Islet precursor cell (in vitro differentiated cells): ENCODE data around the gene SERPINA9.
"Not testable (repeated sequence)": the region's sequence is repeated elsewhere in the genome, so short reads cannot be mapped to it uniquely, and the experiment has no call there.

Experiments
- DNase-seq: peaks from one replicate; pipeline ENCODE4 v3.0.0-alpha.2; 2018

SERPINA9 gene

DNA sequence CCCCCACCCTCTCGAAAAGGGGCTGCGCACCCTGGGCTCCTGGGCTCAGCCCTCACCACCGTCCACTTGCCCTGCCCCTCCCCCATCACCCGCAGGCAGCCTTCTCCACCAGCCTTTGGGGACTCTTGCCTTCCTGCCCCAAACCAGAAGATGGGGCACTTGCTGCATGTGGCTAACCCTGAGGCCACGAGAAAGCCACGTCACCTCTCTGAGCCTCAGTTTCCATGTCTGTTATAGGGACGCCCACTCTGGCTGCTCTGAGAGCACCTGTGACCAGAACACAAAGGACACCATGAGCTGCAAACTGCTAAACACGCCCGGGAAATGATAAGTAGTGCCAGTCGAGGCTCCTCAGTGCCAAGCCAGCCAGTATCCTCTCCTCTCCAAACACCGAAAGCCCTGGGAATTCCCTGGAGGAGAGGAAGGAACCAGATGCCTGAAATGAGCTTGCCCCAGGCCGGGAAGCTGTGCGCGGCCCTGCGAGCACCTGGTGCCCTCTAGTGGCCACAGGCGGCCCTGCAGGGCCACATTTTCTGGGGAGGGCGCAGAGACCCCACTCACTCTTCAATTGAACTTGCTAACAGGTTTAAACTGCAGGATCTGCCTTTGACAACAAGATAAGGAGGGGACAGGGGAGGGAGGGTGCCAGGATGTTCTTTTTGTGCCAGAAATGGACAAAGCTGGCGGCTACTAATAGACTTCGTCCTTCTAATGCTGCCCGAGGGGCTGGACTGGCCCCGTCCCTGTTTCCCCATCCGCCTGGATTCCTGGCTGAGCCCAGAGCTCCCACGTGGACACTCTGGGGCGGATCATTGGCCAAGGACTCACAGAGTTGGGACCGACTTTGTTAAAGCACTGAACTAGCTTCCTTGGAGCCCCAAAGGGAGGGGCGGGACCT, 10.2 kb upstream of the SERPINA9 start:
- DNase-seq: peak; percentile 92

DNA sequence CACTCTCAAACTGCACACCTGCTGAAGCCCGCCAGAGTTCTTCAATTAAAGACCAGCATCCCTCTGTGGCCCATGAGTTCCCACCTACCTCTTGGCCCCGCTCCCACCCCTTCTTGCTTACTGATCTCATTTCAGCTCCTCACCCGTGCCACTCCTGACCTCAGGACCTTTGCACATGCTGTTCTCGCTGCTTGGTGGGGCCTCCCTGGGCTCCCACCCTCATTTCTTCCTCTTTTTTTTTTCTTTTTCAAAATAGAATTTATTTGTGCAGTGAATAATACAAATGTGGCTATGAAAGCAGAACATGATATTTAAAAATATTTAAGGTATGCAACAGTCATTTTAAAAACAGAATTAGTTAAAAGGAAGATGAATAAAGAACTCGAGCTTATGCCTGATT, 8.5 kb upstream of the SERPINA9 start:
- DNase-seq: no peak

GRCh38 chr14:94483729-94484275, 7.8 kb upstream of the SERPINA9 start:
- DNase-seq: no peak

- no peak for DNase-seq
These were observed 7.1 kb upstream of the SERPINA9 start for GRCh38 chr14:94483071-94483451.

- DNase-seq: not testable (repeated sequence)
These were observed 6.4 kb upstream of the SERPINA9 start for GRCh38 chr14:94482132-94483070.

- no peak for DNase-seq
These were observed 5.6 kb upstream of the SERPINA9 start for GRCh38 chr14:94481468-94482131.

DNA sequence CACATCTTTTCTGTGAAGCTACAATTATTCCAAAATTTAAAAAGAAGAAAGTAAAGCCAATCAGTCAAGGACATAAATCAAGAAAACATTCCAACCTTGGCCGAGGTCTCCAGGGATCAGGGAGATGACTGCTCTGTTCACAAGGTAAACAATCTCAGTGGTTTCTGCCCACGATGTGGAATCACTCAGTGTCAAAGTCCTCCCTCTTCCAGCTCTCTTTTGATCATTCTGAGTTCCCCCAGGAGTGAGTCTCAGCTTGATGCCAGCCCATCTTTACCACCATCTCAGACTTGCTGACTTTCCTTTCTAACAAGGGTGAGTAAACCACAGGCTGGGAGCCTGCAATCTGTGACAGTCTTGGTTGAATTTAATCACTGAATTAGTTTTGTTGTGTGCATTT, 4.8 kb upstream of the SERPINA9 start:
- no peak for DNase-seq

DNA sequence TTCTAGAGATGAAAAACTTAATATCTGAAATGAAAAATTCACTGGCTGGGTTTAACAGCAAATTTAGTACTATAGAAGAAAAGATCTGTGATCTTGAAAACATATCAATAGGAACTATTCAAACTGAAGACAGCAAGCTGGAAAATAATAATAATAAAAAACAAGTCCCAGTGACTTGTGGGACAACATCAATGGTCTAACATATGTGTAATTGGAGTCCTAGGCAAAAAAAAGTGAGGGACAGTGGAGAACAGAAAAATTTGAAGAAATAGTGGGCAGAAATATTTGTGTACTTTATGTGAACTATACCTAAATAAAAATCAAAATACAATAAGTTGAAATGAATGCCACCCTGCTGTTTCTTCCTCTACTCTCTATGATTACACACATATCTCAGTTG, 2.4 kb upstream of the SERPINA9 start:
- DNase-seq: no peak

DNA sequence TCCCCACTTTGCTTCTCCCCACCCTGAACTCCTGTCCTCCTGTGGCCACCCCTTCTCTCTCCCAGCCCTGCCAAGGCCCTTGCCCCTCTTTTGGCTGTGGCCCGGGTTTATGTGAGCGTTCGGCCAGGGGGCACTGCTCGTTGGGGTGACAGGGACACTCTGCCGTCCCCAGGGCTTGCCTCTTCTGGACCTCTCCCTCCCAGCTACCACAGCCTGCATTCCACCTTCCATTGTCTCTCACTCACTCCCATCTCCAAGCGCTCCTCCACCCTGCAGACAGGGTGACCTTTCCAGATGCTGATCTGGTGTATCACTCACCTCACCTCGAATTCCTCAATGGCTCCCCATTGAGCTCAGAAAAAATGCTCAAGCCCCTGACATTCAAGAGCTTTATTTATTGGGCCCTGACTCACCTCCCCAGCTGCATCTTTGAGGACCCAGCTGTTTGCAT, 1.4 kb downstream of the SERPINA9 start:
- peak; percentile 49 for DNase-seq

DNA sequence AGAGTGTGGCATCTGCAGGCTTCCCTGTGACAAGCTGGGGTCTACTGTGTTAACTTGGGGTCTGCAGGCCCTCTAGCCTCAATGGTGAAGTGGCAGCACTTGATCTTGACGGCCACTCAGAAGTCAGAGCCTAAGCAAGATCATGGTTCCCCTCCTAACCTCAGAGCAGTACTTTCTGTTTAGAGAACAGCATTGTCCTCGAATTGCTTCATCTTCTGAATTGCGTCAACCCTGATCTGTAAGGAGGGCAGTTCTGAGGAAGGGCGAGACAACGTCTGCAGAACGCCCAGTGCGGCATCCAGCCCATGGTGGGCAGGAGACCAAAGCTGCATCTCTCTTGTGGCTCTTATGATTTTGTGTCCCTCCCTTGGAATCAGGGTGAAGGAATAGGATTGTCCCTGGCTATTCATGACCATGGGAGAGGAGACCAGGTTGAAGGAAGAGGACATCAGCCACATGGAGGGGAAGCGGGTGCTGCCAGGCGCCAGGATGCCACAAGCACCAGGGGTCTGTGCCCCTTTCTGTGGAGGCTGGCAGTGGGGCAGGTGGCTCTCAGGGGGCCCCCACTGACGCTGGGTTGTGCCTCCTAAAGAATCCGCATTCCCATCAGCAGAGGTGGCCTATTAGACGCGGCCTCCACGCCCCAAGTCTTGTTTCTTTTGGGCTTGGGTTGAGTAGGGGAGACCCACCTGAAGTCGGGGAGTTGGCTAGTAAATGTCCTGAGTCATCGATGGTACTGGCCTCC, 2.2 kb downstream of the SERPINA9 start:
- peak; percentile 28 for DNase-seq

- DNase-seq: peak; percentile 22
These were observed 3.2 kb downstream of the SERPINA9 start for GRCh38 chr14:94472842-94473241.

DNA sequence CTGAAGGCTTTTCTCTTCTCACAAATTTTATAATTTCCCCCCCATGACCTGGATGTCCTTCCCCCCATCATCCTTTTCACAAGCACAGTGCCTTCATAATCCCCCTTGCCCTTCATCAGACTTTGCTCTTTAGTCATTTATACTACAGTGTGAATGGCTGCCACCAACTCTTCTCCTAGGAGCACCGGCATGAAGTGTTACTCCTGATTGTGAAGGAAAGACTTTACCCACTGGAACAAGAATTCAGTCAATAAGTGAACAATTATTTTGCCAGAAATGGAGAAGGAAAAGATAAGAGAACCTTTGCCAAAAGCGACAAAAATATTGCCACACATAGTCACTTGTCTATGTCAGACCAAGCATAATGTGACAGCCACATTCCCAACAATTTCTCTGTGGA, 5.0 kb downstream of the SERPINA9 start:
- DNase-seq: no peak

GRCh38 chr14:94470311-94470710, 5.7 kb downstream of the SERPINA9 start:
- peak; percentile 22 for DNase-seq

DNA sequence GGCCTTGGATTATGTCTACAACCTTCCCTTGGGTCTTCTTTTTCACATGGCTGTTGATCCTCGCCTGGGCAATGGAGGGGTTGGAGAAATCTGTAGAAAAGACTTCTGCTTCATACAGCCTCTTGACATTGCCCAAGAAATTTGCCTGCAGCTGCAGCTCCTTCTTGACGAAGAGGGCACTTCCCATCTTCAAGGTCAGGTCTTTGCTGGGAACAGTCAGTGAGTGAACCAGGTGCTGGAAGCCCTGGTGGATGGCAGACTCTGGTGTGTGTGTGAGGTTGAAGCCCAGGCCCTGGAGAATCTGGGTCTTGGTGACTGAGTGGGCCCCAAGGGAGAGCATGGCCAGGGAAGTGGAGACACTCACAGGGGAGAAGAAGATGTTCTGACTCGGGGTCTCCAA, 6.7 kb downstream of the SERPINA9 start:
- peak; percentile 37 for DNase-seq

DNA sequence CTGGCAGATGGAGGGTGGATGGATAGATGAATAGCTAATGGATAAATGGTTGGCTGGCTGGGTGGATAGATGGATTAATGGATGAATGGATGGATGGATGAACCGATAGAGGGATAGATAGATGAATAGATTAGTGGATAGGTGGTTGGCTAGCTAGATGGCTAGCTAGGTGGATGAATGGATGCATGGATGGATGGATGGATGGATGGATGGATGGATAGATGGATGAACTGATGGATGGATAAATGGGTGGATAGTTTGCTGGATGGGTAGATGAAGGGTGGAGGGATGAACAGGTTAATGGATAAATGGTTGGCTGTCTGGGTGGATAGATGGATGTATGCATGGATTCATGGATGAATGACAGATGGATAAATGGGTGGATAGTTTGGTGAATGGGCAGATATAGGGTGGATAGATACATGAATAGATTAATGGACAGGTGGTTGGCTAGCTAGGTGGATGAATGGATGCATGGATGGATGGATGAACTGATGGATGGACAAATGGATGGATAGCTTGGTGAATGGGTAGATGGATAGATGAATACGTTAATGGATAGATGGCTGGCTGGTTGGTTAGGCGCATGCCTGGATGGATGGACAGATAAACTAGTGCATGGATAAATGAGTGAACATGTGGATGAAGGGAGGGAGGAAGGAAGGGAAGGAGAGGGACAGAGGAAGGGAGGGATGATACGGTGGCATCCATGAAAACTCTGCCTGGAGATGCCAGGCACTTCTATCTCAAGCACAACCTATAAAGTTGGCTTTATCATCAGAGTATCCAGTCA, 8.1 kb downstream of the SERPINA9 start:
- no peak for DNase-seq

GRCh38 chr14:94466706-94467370, 9.2 kb downstream of the SERPINA9 start:
- DNase-seq: peak; percentile 28

DNA sequence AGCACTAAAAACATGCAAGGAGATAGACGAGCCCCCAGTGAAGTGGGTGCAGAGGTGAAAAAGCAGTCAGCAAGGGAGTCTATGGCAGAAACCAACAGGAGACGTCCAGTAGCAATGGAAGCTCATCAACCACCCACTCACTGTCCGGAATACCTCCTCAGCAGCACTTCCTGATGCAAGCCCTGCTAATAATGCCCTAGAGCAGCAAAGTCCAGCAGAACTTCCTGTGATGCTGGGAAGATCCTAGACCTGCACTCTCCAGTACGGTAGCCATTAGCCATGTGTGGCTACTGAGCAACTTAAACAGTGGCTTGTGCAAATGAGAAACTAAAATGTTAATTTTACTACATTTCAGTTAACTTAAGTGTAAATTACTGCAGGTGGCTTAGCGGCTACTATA, 11.0 kb downstream of the SERPINA9 start:
- DNase-seq: no peak

DNA sequence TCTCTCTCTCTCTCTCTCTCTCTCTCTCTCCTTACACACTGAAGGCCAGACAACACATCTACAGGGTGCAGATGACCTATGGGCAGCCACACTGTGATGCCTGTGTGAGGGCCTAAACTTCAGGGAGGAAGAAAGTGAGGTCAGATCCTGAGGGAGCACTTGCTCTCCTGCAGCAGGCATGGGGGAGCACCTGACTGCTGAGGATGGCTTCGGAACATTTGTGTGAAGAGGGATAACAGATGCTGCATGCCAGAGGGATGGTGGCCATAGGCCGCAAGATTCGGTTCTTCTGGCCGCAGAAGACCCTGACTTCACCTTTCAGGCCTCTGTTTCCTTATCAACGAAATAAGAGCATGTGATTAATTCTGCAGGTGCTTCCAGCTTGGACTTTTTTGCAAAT, 11.7 kb downstream of the SERPINA9 start:
- DNase-seq: peak; percentile 21

GRCh38 chr14:94462763-94463572, 13.0 kb downstream of the SERPINA9 start:
- peak; percentile 8 for DNase-seq

- DNase-seq: no peak
These were observed 13.8 kb downstream of the SERPINA9 start for GRCh38 chr14:94462219-94462551.
